GM19043 (cell line): ENCODE results near the gene PER1.

Experiments used
- ATAC-seq: cut with Tn5 transposase; IDR thresholded peaks from one replicate; pipeline ENCODE4 v1.9.1; 2021; ENCODE audit warnings: low read depth; ENCODE audit not compliant: unreplicated experiment

PER1 gene

DNA sequence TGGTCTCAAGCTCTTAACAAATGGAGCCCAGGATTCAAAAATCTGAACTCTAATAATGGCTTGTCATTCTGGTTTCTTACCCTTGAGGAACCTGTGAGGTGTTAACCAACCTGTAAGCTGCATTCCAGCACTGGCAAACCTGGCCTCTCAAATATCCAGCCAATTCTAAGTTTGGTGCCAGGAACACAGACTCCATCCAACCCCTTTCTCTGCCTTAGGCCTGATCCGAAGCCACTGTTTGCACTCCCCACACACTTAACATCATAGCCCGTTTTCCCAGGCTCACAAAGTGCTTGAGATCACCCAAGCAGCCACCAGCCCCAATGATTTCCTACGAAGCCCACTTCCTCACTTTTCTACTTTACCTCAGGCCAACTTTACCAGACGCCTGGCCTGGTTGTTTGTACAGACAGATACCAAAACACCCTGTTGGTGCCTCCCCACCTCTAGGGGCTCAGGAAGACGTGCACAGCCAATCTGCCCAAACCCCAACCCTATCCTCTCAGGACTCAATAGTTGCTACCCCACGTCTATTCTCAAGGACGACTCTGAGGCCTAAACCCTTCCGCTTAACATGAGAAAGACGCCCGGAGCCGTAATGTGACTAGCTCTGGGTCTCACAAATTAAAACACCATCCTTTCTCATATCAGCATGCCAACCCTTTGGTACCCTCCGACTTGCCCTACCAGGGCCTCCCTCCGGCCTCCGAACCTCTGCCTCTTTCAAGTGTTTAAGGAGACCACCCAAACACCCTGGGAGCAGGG lies 3.2 kb upstream of the PER1 start:
- ATAC-seq = no peak

DNA sequence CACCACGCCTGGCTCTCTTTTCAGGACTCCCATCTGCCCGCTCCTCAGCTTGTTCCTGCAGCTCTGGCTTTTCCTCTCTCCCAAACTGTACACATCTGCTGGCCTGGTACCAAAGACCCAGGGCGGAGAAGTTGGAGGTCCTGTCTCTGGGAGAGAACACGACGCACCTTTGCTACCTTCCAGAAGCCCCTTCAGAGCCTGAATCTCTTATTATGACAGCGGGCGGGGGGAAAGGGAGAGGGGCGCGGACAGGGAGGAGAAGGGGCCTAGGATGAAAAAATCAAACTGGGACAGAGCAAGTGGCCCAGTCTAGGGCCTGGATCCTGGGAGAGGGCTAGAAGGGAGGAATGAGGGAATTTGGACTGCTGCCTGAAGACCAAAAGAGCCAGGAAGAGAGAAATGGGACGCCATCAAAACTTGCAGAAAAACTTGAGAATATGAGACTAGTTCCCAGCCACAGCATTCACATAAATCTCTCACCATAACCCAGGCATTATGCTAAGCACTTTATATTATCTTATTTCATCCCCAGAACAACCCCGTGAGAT lies 2.5 kb upstream of the PER1 start:
- no peak for ATAC-seq

DNA sequence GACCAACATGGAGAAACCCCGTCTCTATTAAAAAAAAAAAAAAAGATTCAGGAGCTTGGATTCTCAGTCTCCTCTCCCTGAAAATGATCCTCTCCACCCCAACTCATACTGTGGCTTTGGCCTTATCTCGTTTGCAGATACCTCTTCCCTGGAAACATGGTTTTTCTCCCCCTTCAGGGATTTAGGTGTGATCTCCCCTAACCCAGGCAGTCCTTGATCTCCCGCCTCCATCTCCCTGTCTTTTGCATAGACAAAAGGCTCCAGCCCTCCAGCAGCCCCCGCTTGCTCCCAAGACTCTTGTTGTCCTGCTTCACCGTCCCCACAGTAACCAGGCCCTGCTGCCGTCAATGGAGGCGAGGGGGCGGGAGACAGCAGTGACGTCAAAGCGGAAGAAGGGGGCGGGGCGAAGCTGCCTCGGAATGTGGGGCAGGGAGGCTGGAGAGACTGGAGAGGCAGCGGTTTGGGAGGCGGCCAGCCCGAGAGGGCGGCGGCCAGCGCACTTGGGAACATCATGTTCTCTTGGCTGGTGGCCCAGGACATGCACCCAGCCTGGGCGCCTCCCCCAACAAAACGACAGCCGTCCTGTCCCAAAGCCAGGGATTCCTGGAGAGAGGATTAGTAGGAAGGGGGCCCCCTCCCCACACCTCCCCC lies 1.9 kb upstream of the PER1 start:
- no peak for ATAC-seq

DNA sequence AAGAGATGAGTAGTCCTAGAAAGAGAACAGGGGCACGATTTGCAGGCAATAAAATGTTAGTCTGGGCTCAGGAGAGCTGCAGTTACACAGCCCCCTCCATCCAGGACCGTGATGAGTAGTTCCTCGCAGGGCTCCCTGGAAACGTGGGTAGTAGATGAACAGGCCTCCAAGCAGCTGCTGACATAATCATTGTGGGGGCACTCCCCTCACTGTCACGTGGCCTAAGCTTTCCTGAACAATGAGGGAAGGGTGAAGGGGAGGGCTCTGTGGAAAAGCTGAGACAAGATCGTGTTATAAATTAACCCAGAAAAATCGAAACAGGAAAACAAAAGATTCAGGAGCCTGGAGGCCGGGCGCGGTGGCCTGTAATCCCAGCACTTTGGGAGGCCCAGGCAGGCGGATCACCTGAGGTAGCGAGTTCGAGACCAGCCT lies 1.3 kb upstream of the PER1 start:
- no peak for ATAC-seq

DNA sequence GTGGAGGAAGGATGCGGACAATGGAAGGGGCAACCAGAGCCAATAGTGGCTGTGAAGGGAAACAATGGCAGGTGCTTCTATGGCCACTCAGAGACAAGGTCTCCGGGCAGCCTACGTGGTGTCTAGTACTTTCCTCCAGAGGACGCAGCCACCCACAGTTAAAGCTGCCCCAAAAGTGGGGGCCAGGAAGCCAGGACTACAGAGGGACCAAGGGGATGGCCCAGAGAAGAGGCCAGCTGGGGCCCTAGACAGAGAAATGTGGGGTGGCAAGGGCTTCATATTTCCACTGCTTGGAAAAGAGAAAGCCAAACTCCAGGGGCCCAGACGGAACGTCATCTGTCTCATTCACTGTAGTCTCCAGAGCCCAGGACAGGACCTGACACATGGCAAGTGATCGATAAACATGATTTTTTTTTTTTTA lies 837 bp upstream of the PER1 start:
- no peak for ATAC-seq

DNA sequence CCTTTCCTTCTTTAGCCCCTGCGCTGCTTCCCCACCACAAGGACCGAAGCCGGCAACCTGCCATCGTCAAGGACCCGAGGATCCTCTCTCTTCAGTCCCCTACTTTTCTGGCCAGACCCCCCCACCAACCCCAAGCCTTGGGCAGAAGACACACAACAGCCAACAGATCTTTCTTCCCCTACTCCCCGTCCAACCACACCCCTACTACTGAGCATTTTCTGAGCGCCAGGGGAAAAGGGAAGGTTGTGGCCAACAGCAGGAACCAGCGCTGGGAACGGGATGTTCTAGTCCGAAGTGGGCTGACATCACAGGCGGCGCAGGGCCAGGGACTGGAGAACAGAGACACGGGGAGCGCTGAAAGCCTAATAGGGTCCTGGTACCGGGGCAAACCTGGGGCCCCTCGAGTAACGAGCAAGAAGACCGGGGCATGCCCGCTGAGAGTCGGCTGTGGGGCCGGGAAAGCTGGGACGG lies 528 bp downstream of the PER1 start:
- no peak for ATAC-seq

DNA sequence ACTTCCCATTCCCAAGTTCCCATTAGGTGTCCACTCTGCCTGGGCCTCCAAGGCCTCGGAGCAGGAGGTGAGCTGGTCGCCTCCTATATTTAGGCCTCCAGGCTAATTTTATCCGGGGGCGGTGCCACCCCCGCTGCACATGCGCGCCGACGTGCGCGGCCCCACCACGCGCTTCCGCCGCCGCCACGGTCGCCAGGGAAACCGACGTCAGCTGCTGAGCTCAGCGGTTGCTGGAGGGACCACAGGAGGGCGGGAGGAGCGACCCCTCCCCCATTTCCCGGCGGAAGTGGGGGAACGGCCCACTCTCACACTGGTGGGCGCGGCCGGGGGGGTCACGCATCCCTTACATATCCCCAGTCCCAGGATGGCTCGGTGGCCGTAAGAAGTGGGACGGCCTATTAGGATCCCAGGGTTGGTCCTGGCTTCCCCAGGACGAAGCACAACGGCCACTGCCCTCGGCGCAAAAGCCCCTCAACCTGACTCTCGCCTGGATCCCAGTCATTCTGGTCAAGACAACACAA lies 1.0 kb downstream of the PER1 start:
- ATAC-seq = peak; percentile 47

DNA sequence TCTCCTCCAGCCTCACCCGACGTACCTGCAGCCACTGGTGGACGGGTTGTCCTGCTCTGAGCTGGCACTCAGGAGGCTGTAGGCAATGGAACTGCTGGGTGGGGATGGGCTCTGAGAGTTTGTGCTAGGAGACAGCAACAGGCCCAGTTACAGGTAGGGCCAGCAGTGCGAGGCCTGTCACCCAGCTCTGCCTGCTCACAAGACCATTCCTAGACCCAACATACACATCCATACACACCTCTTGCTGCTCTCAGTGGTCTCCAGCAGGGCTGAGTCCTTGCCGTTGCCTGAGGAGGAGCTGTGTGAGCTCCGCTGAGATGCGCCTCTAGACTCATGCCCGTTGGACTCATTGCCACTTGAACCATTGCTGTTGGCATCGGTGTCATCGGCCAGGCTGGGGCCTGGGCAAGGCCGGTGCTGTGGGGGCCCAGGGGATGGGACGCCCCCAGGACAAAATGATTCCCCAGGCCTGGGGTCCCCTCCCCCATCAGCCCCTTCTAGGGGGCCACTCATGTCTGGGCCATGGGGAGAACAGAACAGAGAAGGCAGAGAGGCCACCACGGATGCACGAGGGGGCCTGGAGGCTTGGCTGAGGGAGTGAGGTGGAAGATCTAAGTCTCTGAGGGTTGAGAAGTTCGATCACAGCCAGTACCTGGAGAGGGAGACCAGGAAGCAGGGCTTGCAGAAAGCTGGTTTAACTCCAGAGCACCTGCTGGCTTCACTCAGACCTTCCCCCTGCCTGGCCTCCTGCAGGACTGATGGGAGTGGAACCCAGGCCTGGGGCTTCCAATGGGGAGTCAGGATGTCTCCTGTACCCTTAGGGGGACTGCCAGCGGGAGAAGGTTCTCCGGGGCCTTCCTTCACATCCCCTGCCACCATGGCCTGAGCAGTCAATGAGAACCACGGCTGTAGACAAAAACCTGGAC lies 1.7 kb downstream of the PER1 start:
- no peak for ATAC-seq

DNA sequence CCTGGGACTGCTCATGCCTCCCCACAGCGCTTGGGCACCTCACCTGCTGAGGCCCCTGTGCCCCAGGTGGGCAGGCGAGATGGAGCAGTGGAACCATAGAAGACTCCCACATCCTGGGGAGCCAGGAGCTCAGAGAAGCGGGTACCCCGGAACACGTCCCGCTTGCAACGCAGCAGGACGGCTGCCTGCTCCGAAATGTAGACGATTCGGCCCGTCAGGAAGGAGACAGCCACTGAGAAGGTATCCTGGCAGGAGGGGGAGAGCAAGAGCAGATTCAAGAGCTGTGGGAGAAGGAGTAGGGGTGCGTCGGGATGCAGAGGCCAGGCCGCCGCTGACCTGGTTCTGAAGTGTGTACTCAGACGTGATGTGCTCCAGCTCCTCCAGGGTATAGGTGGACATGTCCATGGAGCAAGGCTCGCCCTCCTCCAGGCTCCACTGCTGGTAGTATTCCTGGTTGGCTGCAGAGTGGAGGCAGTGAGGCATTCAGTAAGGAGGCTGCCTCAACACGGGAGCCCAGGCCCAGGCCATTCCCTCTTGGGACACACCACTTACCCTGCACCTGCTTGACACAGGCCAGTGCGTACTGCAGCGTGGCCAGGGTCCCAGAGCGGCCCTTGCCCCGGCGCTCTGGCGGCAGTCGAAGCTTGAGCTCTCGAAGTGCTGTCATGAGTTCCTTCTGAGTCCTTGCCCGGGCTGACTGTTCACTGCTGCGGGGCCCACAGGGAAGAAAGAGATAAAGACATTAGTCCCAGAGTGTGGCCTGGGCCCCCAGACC lies 2.6 kb downstream of the PER1 start:
- no peak for ATAC-seq

DNA sequence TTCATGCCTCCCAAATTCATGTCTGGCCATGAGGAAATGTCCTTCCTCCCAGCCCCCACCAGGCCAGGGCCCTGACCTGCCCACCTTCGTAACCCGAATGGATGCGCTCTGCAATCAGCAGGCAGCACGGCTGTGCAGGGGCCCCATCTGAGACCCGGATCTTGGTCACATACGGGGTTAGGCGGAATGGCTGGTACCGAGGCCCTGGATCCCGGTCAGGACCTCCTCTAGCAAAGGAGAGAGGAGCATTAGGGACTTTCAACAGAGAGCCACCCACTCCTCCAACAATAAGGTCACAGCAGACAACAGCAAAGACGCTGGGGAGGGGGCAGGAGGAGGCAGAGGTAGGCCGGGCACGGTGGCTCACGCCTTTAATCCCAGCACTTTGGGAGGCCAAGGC lies 3.6 kb downstream of the PER1 start:
- ATAC-seq = no peak

DNA sequence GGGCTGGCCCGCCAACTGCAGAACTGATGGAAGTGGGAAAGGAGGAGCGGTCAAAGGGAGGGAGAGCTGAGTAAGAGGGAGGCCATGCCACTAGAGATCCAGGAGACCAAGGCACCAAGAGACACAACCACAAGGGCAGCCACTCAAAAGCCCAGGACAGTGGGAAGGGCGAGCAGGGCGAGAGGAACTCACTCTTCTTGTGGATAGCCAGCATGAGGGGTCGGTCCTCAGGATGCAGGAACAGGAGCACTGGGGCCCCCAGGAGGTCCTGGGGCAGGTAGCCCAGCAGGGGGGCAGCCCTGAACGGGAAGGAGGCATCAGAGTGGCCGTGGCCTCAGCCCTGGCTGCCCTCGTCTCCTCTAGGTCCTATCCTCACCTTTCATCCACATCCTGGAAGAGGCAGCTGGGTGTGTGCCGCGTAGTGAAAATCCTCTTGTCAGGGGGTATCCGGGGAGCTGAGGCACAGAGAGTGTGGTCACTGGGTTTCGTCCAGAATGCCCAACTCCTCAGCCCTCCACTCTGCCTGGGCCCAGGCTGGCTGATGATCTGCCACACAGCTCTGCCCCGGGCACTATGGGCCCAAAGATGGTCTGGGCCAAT lies 4.3 kb downstream of the PER1 start:
- no peak for ATAC-seq

DNA sequence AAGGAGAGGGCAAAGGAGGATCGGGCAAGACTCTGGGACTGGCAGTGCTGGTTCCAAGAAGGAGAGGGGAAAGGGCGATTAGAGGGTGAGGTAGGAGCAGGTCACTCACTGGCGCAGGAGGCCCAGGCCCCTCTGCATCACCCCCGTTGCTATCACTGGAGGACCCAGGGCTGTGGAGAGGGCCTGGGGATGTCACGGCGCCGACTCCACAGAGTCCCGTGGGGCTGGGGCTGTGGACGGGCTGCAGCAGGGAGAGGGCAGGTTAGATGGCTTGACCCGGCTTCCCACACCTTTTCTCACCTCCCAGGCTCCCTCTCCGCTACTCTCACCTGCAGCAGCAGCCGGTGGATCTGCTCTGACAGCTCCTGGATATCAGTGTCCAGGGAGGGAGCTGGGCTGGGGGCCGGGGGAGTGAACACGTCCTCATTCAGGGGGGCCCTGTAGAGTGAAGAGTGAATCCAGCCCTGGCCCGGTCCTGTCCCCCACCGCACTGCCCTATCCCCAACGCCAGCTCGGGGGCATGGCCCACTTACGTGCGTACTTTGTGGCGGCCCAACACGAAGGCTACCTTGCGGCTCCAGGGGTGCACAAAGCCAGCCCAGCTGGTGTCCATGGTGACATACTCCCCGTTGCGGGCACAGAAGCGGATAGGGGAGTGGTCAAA lies 4.9 kb downstream of the PER1 start:
- no peak for ATAC-seq

DNA sequence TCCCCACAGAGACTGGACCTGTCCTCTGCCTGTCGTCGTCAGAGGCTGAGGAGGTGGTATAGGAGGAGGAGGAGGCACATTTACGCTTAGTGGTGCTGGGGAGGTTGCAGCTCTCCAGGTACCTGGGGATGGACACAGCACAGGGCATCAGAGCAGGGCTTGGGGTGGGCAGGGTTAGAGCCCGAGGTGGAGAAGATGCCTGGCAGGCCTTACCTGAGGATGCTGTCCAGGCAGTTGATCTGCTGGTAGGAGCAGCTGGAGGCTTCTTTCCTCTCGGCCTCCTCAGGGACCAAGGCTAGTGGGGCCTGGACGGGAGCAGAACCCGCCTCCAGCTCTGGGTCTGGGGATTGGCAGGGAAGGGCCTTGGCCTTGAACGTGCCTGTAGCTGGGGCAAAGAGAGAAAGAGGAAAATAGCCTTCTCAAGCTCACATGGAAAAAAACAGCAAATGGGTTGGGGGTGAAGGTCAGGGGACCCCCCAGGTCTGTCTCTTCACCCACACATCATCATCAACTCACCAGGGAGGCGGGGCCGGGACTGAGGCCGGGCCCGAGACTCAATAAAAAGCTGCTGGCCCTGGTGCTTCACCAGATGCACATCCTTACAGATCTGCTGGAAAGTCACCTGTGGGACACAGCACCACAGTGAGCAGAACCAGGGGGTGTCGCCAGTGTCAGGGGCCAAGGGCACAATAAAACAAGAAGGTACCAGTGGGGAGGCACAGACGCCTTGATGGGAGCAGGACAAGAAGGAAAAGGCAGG lies 5.6 kb downstream of the PER1 start:
- no peak for ATAC-seq

DNA sequence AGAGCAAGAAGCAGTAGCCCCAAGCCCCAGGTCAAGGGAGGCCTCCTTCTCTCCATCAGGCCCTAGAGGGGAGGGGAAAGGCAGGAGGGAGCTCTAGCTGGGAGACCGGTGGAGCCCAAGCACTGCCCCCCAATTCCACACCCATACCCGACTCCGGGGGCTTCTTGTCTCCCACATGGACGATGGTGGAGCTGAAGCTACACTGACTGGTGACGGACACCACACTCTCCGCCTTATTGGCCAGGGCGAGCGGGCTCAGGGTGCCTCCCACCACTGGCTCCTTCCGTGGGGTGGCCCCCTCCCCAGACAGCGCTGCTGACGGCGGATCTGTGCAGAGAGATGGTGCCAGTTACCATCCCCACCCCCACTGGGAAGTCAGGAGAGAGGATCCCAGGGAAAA lies 6.4 kb downstream of the PER1 start:
- ATAC-seq = no peak

DNA sequence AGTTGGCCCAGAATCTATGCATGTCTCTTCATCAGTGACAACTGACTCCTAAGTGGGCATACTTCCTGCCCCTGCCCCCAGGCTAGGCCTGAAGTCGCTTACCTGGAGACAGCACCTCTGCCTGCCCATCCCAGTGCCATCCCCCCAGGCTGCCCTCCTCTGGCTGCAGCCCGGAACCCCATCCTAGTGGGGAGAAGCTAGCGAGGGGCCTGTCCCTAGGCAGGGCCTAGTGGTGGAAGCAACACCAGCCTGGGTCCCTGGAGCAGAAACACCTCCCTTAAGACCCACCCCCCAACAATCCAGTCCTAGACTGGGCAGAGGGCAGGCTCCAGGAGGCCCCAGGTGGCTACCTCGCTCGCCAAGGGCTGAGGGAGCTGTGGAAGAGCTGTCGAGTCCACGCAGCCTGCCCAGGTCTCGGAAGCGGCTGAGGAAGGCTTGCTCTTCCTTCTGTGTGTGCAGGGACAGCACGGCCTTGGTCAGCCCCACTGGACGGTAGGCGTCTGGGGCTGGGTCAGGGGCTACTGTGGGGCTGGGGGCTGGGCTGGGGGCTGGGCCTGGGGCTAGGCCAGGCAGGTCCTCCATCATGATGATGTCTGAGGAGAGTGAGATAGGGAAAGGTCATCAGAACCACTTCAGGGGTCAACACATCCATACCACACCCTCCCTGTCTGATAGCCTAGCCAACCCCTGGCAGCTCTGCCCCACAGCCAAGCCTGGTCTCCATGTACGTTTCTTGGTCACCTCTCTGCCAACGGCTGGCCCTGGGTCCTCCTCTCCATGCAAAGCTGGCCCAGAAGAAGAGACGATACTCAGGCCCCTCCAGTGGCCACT lies 7.6 kb downstream of the PER1 start:
- ATAC-seq = no peak

DNA sequence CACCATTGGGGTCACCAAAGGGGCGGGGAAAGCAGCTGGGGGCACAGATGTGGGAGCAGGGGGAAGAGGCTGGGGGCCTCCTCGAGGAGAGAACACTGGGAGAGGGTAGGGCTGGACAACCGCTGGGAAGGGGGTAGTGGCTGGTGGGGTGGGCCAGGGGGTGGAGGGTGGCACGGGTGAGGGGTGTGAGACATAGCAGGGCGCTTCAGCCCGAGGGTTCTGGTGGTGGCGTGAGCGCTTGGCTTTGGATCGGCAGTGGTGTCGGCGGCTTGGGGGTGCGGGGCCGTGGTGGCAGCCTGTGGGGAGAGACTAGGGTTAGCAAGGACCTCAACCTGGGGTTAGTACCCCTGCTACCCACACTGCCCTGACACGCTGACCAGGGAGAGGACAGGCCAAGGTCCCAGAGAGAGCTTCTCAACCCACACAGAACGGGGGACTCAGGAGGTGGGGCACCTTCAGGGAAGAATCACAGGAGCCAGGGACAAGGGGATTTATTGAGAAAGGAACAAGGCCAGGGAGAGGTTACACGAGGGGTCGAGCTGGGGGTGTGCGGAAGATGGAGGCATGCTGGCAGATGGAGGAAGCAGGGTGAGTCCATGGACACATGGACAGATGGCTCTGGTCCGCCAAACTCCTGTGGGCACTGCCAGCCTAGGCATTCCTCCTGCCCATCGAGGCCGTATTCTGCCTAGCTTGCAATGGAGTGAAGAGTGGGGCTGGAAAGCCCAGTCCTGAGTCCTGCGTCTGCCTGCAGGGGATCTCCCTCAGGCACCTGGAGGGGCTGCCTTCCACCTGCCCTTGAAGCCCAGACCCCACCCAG lies 8.4 kb downstream of the PER1 start:
- ATAC-seq = no peak
